ENCODE data around the gene DARS1.

DNA sequence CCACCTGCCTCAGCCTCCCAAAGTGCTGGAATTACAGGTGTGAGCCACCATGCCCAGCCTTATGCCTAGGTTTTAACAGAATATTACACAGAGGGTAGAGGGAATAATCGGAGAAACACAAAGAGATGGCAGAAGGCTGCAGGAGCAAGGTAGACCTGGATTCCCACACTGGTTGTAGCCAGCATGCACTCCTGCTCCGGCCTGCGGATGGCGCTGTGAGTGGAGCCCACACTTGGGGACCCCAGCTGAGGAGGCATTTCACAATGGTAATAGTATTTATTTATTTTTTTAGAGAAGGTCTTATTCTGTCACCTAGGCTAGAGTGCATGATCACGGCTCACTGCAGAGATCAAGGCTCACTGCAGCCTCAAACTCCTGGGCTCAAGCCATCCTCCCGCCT lies 38.8 kb upstream of the DARS1 start:
- TF ChIP-seq, protein P1, sequence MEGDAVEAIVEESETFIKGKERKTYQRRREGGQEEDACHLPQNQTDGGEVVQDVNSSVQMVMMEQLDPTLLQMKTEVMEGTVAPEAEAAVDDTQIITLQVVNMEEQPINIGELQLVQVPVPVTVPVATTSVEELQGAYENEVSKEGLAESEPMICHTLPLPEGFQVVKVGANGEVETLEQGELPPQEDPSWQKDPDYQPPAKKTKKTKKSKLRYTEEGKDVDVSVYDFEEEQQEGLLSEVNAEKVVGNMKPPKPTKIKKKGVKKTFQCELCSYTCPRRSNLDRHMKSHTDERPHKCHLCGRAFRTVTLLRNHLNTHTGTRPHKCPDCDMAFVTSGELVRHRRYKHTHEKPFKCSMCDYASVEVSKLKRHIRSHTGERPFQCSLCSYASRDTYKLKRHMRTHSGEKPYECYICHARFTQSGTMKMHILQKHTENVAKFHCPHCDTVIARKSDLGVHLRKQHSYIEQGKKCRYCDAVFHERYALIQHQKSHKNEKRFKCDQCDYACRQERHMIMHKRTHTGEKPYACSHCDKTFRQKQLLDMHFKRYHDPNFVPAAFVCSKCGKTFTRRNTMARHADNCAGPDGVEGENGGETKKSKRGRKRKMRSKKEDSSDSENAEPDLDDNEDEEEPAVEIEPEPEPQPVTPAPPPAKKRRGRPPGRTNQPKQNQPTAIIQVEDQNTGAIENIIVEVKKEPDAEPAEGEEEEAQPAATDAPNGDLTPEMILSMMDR (IDR thresholded peaks at IDR 0.05): no peak
- no peak for TF ChIP-seq POLR2A (IDR thresholded peaks at IDR 0.05)
